GM19025 (cell line): ENCODE results near the gene CORO7.
"Not testable (repeated sequence)": the region's sequence is repeated elsewhere in the genome, so short reads cannot be mapped to it uniquely, and the experiment has no call there.

Experiments used
- ATAC-seq: cut with Tn5 transposase; IDR thresholded peaks from one replicate; pipeline ENCODE4 v1.9.1; 2021; ENCODE audit warnings: mild to moderate bottlenecking, low read depth, moderate library complexity; ENCODE audit not compliant: unreplicated experiment

CORO7 gene

DNA sequence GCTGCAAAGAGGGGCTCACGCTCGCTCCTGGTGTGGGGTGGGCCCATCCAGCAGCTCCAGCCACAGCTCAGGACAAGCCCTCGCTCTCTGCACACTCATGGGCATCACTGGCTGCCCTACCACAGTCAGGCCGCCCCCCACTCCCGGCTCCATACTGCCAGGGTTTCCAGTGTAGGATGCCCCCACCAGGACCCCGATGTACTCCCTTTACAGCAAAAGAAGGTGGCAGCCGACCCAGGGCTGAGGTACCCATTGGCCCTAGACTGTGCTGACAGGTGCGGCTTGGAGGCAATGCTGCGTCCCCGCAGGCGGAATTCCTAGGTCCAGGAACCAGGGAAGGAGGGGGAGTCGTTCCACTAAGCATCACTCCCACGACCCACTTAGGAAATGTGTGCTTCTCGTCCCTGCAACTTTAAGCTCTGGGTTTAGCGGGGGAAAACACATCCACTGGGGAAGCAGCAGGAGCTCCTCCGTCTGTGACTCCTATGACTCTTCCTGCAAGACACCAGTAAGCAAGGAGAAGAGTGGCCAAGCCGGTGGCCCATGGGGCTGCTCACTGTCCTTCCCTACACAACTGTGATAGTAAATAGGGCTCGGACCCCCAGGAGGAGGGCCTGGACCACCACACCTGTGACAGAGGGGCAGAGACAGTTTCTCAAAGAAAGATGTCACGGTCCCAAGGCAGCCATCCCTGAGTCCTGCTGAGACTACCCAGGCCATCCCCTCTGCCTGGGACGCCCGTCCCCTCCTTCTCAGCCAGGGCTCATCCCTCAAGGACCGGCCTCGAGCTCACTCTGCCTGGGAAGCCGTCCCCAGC lies 13.1 kb downstream of the CORO7 start:
- ATAC-seq = no peak

DNA sequence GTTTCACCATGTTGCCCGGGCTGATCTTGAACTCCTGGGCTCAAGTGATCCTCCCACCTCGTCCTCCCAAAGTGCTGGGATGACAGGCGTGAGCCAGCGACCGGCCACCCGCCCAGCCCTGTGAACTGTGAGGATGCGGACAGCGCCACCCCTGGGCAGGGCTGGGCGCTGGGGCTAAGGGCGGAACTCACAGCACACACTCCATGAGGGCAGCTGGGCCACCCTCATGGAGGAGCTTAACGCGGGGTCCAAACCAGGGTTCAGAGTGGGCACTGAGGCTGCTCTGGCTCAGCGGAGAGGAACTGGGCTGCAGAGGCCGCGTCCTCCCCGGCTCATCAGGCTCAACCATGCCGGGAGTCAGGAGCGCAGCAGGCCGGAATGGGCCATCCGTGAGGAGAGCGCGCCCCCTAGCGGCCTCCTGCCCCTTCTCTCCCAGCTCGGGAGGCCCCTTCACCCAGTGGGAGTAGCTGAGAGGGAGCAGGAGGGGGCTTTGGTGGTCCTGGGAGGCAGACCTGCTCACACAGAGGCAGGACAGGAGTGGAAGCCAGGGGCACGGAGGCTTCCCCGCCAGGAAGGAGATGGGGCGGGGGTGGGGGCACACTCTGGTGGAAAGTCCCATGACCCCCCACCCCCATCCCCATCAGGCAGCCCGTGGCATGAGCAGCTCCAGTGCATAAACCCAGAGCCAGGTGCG lies 13.8 kb downstream of the CORO7 start:
- ATAC-seq = no peak

- no peak for ATAC-seq
Measured at GRCh38 chr16:4401510-4401909, 14.9 kb downstream of the CORO7 start.

GRCh38 chr16:4401094-4401501 lies 15.3 kb downstream of the CORO7 start:
- no peak for ATAC-seq

- ATAC-seq = no peak
Measured at GRCh38 chr16:4399001-4399730, 17.2 kb downstream of the CORO7 start.

GRCh38 chr16:4395055-4395726 lies 21.2 kb downstream of the CORO7 start:
- no peak for ATAC-seq

- ATAC-seq = not testable (repeated sequence)
Measured at GRCh38 chr16:4393850-4394249, 22.5 kb downstream of the CORO7 start.

DNA sequence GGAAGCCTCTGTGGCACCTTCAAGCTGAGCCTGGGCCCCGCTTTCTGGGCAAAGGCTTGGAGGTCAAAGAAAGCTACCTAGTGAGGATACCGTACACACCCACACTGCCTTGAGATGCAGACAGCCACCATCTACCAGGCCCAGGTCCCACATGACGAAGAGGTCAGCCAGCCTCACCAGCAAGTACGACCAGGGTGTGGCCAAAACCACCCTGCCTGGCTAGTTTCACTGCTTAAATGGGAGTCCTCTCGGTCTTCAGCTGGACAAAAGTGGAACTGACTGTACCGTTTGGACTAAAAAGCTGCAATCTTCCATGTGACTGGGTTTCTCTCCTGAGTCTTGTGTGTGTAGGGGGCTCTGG lies 23.2 kb downstream of the CORO7 start:
- no peak for ATAC-seq

- ATAC-seq = no peak
Measured at GRCh38 chr16:4392382-4393239, 23.8 kb downstream of the CORO7 start.

DNA sequence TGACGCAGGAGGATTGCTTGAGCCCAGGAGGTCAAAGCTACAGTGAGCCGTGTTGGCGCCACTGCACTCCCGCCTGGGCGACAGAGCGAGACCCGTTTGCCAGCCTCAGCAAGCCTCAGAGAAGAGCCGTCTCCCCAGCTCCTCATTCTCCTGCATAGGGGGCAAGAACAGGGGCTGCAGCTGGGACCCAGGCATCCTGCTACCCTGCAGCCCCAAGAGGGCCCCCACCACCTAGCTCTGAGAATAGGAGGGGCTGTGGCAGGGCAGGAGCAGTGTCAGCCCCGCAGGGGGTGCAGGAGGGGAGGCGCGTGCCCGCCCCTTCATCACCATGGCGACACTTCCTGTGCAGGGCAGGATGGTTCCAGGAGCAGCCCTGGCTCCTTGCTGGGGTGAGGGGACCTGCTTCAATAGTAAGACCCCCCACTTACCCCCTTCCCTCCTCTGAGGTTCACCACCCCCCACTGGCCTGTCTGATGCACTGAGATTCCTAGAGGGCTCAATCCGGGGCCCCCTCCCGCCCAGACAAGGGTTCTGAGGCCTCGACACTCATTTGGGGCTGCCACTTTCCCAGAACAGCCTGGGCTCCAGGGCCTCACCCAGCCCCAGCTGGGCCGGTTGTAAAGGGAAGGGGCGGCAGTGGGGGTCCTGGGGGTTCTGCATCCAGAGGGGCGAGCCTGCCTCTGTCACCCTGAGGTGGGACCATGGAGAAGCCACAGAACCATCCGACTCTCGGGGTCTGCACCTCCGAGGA lies 24.6 kb downstream of the CORO7 start:
- no peak for ATAC-seq

GRCh38 chr16:4390266-4391260 lies 25.8 kb downstream of the CORO7 start:
- ATAC-seq = no peak

DNA sequence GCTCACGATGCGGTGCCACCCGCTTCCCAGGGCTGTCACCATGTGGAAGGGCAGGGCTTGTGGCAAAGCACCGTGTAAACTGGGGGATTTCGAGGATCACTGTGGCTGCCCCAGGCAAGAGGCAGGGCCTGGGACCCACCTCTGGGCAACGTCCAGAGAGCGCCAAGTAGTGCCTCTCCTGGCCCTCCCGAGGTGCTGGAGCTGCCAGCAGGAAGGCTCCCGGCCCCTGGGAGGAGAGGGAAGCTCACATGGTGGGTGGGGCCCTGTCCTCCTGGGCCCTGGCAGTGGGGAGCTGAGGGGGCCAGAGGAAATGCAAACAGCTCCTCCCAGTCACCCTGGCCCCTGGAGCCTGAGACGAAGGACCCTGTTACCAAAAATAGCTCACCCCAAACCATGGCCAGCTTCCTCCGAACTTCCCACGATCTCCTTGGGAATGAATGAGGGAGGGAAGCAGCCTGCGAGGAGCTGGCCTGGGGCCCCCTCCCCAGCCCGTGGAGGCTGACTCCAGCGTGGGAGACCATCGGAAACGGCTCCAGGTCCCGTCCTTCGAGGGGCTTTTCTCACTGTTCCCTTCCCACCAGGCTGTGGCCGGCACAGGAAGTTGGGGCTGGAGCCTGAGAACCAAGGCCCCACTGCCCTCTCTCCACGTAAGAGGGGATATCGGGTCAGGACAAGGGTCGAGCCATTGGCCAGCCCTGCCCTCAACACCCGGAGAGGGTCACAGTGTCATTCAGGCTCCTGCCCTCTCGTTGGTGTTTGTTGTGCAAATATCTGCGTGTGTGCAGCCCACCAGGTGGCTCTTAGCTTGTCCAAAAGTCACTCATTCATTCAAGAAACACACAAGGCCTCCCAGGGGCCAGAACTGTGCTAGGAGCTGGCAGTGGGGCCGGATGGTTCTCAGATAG lies 27.1 kb downstream of the CORO7 start:
- ATAC-seq = no peak

GRCh38 chr16:4388271-4389021 lies 27.9 kb downstream of the CORO7 start:
- no peak for ATAC-seq

- no peak for ATAC-seq
Measured at GRCh38 chr16:4387781-4388180, 28.6 kb downstream of the CORO7 start.

- no peak for ATAC-seq
Measured at GRCh38 chr16:4386951-4387565, 29.3 kb downstream of the CORO7 start.

GRCh38 chr16:4386451-4386805 lies 30.0 kb downstream of the CORO7 start:
- ATAC-seq = no peak
